ENCODE measurements around the gene CLEC4G.

Gene CLEC4G

GRCh38 chr19:7697721-7698287 lies 34.1 kb downstream of the CLEC4G start:
- DNase-seq (ENCODE audit: low read depth): no peak

GRCh38 chr19:7694499-7694898 lies 37.4 kb downstream of the CLEC4G start:
- DNase-seq (ENCODE audit: low read depth): no peak

DNA sequence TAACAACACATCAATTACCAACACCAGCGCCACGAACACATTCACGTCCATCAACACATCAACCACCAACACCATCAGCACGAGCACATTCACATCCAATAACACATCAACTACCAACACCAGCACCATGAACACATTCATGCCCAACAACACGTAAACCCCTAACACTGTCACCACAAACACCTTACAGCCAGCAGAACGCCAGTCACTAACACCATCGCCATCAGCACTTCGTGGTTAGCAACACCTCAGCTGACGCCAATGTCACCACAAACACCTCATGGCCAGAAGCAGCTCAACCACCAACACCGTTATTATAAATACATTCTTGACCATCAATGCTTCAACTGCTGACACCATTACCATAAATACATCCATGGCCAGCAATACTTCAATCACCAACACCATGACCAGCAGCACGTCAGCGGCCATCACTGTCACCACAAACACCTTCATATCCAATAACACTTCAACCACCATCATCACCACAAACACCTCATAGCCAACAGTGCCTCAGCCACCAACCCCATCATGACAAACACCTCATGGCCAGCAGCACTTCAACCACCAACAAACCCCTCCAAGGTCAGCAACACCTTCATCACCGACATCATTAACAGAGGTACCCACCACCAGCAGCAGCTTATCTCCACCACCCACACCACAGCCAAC lies 39.4 kb downstream of the CLEC4G start:
- DNase-seq (ENCODE audit: low read depth): no peak

- no peak for DNase-seq (ENCODE audit: low read depth)
Measured at GRCh38 chr19:7691497-7691896, 40.4 kb downstream of the CLEC4G start.

DNA sequence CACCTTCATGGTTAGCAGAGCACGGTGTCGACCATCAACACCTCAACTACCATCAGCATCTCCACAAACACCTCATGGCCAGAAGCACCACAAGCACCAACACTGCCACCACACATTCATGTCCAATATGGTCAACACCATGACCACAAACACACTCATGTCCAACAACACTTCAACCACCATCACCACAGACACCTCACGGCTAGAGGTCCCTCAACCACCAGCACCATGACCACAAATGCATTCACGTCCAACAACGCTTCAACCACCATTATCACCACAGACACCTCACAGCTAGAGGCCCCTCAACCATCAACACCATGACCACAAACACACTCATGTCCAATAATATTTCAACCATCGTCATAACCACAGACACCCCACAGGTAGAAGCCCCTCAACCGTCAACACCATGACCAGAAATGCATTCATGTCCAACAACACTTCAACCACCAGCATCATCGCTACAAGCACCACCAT lies 41.1 kb downstream of the CLEC4G start:
- no peak for DNase-seq (ENCODE audit: low read depth)

DNA sequence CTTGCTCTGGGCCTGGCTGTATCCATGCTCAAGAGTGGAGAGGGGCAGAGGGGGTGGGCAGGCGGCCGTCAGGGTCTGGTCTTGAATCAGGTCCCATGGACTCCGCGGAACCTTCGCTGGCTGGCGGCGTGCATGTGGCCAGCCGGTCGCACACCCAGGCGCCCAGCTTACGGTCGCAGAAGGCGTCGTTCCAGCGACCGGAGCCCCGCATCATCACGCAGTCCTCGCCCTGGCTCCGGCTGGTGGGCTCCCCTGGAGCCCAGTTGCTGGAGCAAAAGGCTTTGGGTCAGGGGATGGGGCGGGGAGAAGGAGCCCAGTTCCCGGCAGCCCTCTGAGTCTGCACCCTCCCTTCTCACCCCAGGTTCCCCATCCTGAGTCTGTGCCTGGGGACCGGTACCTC lies 42.7 kb downstream of the CLEC4G start:
- DNase-seq (ENCODE audit: low read depth): no peak

- no peak for DNase-seq (ENCODE audit: low read depth)
Measured at GRCh38 chr19:7687177-7687576, 44.7 kb downstream of the CLEC4G start.

- DNase-seq (ENCODE audit: low read depth): no peak
Measured at GRCh38 chr19:7685546-7686445, 46.1 kb downstream of the CLEC4G start.

DNA sequence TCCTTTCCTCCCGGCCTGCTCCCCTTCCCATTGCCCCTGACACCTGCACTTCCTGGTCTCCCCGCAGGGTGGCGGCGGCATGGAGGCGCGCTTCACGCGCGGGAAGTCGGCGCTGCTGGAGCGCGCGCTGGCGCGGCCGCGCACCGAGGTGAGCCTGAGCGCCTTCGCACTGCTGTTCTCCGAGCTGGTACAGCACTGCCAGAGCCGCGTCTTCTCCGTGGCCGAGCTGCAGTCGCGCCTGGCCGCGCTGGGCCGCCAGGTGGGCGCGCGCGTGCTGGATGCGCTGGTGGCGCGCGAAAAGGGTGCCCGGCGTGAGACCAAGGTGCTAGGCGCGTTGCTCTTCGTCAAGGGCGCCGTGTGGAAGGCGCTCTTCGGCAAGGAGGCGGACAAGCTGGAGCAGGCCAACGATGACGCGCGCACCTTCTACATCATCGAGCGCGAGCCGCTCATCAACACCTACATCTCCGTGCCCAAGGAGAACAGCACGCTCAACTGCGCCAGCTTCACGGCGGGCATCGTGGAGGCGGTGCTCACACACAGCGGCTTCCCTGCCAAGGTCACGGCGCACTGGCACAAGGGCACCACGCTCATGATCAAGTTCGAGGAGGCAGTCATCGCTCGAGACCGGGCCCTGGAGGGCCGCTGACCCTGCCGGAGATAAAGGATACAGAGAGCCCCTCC lies 49.6 kb downstream of the CLEC4G start:
- DNase-seq (ENCODE audit: low read depth): no peak

- DNase-seq (ENCODE audit: low read depth): no peak
Measured at GRCh38 chr19:7681340-7682174, 50.4 kb downstream of the CLEC4G start.

DNA sequence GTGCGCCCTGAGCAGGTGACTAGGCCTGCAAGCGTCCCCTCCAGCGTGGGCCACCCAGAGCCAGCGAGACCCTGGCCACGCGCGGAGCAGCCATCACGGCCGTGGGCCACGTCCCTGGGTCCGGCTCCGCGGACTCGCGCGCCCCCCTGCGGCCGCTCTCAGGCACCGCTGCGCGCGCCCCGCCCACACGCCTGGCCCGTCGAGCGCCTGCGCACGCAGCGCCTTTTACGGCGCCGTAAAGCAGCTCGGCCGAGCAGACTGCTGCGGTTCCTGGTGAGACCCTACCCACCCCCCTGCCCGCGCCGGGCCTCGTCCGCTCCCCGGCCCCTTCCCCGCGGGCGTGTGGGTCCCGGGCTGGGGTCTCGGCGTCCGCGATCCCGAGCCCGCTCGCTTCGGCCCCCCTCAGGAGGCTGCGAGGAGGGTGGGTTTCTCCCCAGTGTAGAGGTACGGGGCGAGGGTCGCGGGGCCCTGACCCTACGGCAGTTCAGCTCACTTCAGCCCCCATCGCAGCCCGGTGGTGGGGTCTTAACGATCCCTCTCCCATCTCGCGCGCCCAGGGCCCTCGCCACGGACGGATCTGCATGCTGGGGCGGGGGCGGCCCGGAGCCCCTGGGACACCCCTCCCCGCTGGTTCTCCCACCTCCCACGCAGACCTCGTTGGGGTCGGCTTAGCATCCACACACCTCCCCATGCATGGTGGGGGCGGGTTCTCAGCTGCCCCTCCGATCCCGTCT lies 51.1 kb downstream of the CLEC4G start, which contains the start of gene TRAPPC5:
Gene TRAPPC5 (plus strand): TSS at position 228 of the 734 bp plus-strand sequence. CDS start 1,421 bp downstream, outside the sequence.
- peak; percentile 86 for DNase-seq (ENCODE audit: low read depth)

DNA sequence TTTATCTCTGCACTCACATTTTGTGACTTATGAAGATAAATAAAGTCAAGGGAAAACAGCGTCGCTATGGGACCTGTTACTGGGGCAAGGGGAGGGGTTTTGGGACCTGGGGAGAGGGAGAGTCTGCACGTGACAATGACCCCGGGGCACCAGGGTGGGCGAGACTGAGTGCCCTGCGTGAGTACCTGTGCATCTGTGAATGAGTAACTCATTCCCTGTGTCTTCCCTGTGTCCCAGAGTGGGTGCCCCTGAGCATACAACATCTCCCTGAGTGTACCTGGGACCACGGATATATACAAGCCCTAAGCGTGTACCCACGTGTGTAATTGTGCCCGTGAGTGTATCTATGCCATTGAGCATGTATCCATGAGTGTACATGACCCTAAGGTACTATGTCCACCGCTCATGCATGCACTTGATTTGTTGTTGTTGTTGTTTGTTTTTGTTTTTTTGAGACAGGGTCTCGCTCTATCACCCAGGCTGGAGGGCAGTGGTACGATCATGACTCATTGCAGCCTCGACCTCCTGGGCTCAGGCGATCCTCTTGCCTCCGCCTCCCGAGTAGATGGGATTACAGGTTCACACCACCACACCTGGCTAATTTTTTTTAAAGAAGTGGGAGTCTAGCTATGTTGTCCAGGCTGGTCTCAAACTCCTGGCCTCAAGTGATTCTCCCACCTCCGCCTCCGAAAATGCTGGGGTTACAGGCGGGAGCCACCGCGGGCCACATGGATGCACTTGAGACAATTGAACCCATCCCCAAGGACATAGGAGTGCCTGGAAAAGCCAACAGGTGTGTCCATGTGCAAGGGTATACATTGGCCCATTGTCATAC lies 51.9 kb downstream of the CLEC4G start:
- no peak for DNase-seq (ENCODE audit: low read depth)

DNA sequence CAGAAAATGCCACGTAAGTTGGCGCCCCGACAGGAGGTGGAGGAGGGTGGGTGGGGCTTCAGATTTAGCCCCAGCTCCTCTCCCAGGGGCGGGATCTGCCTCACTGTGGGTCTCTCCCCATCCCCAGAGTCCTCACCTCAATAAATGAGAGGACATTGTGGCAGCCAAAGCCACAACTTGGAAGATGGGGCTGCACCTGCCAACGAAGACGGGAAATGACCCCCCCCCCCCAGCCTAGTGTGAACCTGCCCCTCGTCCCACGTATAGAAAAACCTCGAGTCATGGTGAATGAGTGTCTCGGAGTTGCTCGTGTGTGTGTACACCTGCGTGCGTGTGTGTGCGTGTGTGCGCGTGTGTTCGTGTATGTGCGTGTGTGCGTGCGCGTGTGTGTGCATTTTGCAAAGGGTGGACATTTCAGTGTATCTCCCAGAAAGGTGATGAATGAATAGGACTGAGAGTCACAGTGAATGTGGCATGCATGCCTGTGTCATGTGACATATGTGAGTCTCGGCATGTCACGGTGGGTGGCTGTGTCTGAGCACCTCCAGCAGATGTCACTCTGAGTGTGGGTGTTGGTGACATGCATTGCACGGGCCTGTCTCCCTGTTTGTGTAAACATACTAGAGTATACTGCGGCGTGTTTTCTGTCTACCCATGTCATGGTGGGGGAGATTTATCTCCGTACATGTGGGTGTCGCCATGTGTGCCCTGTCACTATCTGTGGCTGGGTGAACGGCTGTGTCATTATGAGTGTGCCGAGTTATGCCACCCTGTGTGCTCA lies 52.7 kb downstream of the CLEC4G start:
- DNase-seq (ENCODE audit: low read depth): no peak

Measured in CMK (cell line).